WTC11 (cell line): ENCODE measurements around the gene KIF6. TPM values are rescaled to one million over a fixed set of nuclear protein-coding genes. Genes with fewer than 3 reads are reported as not detected.

ENCODE experiments used
- ATAC-seq: fragments of 200-7000 bp; cut with Tn5 transposase; 2 replicates; pipeline ENCODE4 v1.10.0; 2021; ENCODE audit warnings: mild to moderate bottlenecking, moderate library complexity
- CTCF ChIA-PET: fragments of 300-600 bp; sonication (Branson Sonifier 250); formaldehyde crosslinking; loops from one replicate; lab custom pipeline; 2021; ENCODE audit warnings: antibody characterized with exemption; lab: Charles Lee
- POLR2A ChIA-PET: fragments of 350-600 bp; sonication (Branson Sonifier 250); formaldehyde crosslinking; loops from one replicate; lab custom pipeline; 2021; ENCODE audit warnings: antibody characterized with exemption; lab: Charles Lee
- DNase-seq: peaks from one replicate; pipeline ENCODE4 v3.0.0; 2021; ENCODE audit warnings: low spot score
- H3K27ac Mint-ChIP-seq: 2 replicates; pipeline ENCODE4 v1.8.0; 2021; ENCODE audit warnings: mixed read lengths
- H3K27me3 Mint-ChIP-seq: 2 replicates; pipeline ENCODE4 v1.8.0; 2021; ENCODE audit warnings: low read depth, mild to moderate bottlenecking, moderate library complexity, mixed read lengths
- H3K36me3 Mint-ChIP-seq: 2 replicates; pipeline ENCODE4 v1.8.0; 2021; ENCODE audit warnings: mixed read lengths
- H3K4me1 Mint-ChIP-seq: 2 replicates; pipeline ENCODE4 v1.8.0; 2022; ENCODE audit warnings: mixed read lengths
- H3K4me3 Mint-ChIP-seq: 2 replicates; pipeline ENCODE4 v1.8.0; 2021; ENCODE audit warnings: mild to moderate bottlenecking, moderate library complexity, mixed read lengths
- H3K9me3 Mint-ChIP-seq: 2 replicates; pipeline ENCODE4 v1.8.0; 2021; ENCODE audit warnings: mixed read lengths
- ATF1 ChIP-seq: sonication (generic); formaldehyde crosslinking; IDR thresholded peaks from 2 replicates; pipeline ENCODE4 v1.8.1; 2023; ENCODE audit warnings: mild to moderate bottlenecking, moderate library complexity, missing genetic modification reagents
- CREB1 ChIP-seq: sonication (generic); formaldehyde crosslinking; IDR thresholded peaks from 2 replicates; pipeline ENCODE4 v1.8.0; 2023; ENCODE audit warnings: mild to moderate bottlenecking, missing genetic modification reagents
- ESRRA ChIP-seq: sonication (generic); formaldehyde crosslinking; IDR thresholded peaks from 2 replicates; pipeline ENCODE4 v1.8.1; 2022; ENCODE audit warnings: mild to moderate bottlenecking, missing genetic modification reagents, borderline replicate concordance
- FOXP1 ChIP-seq: sonication (generic); formaldehyde crosslinking; IDR thresholded peaks from 2 replicates; pipeline ENCODE4 v1.8.0; 2022; ENCODE audit warnings: missing genetic modification reagents, mild to moderate bottlenecking, moderate library complexity, borderline replicate concordance
- HMGA2 ChIP-seq: fragments of 250-450 bp; sonication (Bioruptor Pico); IDR thresholded peaks from 2 replicates; pipeline ENCODE4 v1.4.0; 2021; ENCODE audit warnings: mild to moderate bottlenecking, moderate library complexity
- JUN ChIP-seq: sonication (generic); formaldehyde crosslinking; IDR thresholded peaks from 2 replicates; pipeline ENCODE4 v1.8.0; 2023; ENCODE audit warnings: mild to moderate bottlenecking, missing genetic modification reagents
- MYBL2 ChIP-seq: sonication (generic); formaldehyde crosslinking; IDR thresholded peaks from 2 replicates; pipeline ENCODE4 v1.8.1; 2023; ENCODE audit warnings: mild to moderate bottlenecking, moderate library complexity, missing genetic modification reagents
- PRRX2 ChIP-seq: fragments of 250-450 bp; sonication (Bioruptor Pico); IDR thresholded peaks from 2 replicates; pipeline ENCODE4 v1.8.0; 2021; ENCODE audit warnings: mild to moderate bottlenecking
- RORB ChIP-seq: fragments of 250-450 bp; sonication (Bioruptor Pico); IDR thresholded peaks from 2 replicates; pipeline ENCODE4 v1.9.0; 2021; ENCODE audit warnings: mild to moderate bottlenecking
- SMAD3 ChIP-seq: sonication (generic); formaldehyde crosslinking; IDR thresholded peaks from 2 replicates; pipeline ENCODE4 v1.8.0; 2022; ENCODE audit warnings: missing genetic modification reagents, mild to moderate bottlenecking, borderline replicate concordance
- SMAD4 ChIP-seq: sonication (generic); formaldehyde crosslinking; IDR thresholded peaks from 2 replicates; pipeline ENCODE4 v1.8.0; 2022; ENCODE audit warnings: mild to moderate bottlenecking, missing genetic modification reagents
- TEAD4 ChIP-seq: sonication (generic); formaldehyde crosslinking; IDR thresholded peaks from 2 replicates; pipeline ENCODE4 v1.8.0; 2022; ENCODE audit warnings: mild to moderate bottlenecking, missing genetic modification reagents
- ZNF138 ChIP-seq: sonication (generic); formaldehyde crosslinking; conservative IDR thresholded peaks from 2 replicates; pipeline ENCODE4 v1.8.1; 2022; ENCODE audit warnings: mild to moderate bottlenecking, moderate library complexity, missing genetic modification reagents
- ZNF423 ChIP-seq: fragments of 250-450 bp; sonication (Bioruptor Pico); IDR thresholded peaks from 2 replicates; pipeline ENCODE4 v2.1.2; 2022; ENCODE audit warnings: mild to moderate bottlenecking, moderate library complexity
- total RNA-seq: library from RNA; stranded (reverse); gene quantifications from 3 replicates; pipeline ENCODE4 v1.2.3, GENCODE V29; 2021
- TF ChIP-seq, protein P1 (sequence below): fragments of 250-450 bp; sonication (Bioruptor Pico); IDR thresholded peaks from 2 replicates; pipeline ENCODE4 v1.9.0; 2021; ENCODE audit warnings: moderate library complexity, mild to moderate bottlenecking, inconsistent platforms, borderline replicate concordance
- TF ChIP-seq, protein P2 (sequence below): fragments of 250-450 bp; sonication (Bioruptor Pico); IDR thresholded peaks from 2 replicates; pipeline ENCODE4 v1.9.0; 2021; ENCODE audit warnings: mild to moderate bottlenecking, borderline replicate concordance
- TF ChIP-seq, protein P3 (sequence below): sonication (generic); formaldehyde crosslinking; IDR thresholded peaks from 2 replicates; pipeline ENCODE4 v1.8.1; 2023; ENCODE audit warnings: mild to moderate bottlenecking, missing genetic modification reagents, moderate library complexity
- TF ChIP-seq, protein P4 (sequence below): fragments of 250-450 bp; sonication (Bioruptor Pico); IDR thresholded peaks from 2 replicates; pipeline ENCODE4 v1.9.0; 2021; ENCODE audit warnings: mild to moderate bottlenecking
- TF ChIP-seq, protein P5 (sequence below): sonication (generic); formaldehyde crosslinking; IDR thresholded peaks from 2 replicates; pipeline ENCODE4 v1.8.1; 2023; ENCODE audit warnings: mild to moderate bottlenecking, moderate library complexity, missing genetic modification reagents

KIF6 gene
- total RNA-seq, 1 experiment from 2014 or later: 0.57 TPM

DNA sequence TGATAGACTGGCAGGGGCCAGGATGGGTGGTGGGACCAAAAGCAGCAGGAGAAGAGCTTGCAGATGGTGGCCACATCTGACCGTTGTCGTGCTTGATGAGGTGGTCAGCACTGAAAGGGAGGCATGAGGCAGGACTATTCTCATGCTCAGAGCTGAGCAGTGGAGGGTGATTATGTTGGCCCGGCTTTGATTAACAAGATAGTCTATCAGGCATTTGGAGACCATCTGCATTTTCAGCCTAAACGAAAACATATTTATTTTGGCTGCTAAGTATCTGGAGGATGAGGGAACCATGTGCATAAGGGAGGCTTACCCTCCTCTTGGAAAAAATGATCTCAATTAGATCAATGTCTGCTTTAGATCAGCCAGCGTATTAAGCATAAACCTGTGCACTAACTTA is 261.1 kb downstream of the KIF6 start:
- POLR2A ChIA-PET: no interaction called here
- H3K27me3 Mint-ChIP-seq: no peaks in the 10 kb centered on the region
- TF ChIP-seq PRRX2 (CRISPR knock-in tag): no peak
- no peak for TF ChIP-seq ATF1
- no peak for TF ChIP-seq HMGA2 (CRISPR knock-in tag)
- no peak for TF ChIP-seq SMAD3
- TF ChIP-seq, all 79 proteins: peak for 0
- Mint-ChIP-seq H3K9me3 (peaks cover 15% of the 10 kb centered on the region), H3K27ac (no peak overlapping the region), H3K4me1 (no peaks in the 10 kb centered on the region), H3K36me3 (no peaks in the 10 kb centered on the region; the same call in 1 of the 2 replicates), H3K4me3 (no peak overlapping the region)
- DNase-seq (no peak), ATAC-seq (no peak)
- CTCF ChIA-PET: no interaction called here

DNA sequence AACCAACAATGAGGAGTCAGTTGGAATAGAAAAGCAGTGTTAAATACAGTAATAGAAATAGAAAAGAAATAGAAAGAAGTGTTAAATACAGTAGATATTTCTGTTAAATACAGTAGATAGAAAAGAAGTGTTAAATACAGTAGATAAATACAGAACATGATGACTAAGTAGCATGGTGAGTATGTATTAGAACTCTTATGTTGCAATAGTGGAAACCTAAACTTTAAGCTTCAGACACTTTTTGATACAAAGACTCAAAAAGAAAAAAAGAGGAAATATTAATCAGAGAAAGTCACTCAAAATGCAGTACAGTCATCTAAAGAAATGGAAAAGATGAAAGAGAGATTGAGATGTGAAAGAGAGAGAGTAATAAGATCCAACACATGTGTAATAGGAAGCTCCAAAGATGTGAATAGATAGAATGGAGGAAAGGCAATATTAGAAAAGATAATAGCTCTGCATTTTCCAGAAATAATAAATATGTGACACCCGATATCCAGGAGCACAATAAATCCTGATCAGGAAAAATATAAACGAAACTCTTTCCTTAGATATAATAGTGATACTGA is 271.2 kb downstream of the KIF6 start:
- Mint-ChIP-seq H3K27ac (no peak overlapping the region; the same call in 1 of the 2 replicates), H3K4me1 (peaks cover 7% of the 10 kb centered on the region; the same call in 1 of the 2 replicates), H3K9me3 (peaks cover 21% of the 10 kb centered on the region), H3K36me3 (peaks cover 15% of the 10 kb centered on the region), H3K27me3 (peaks cover 2% of the 10 kb centered on the region; the same call in 1 of the 2 replicates), H3K4me3 (peak overlapping the region; percentile 62)
- CTCF ChIA-PET: no interaction called here
- POLR2A ChIA-PET: no interaction called here
- no peak for ATAC-seq
- DNase-seq: no peak
- no peak for TF ChIP-seq FOXP1 (CRISPR knock-in tag)
- no peak for TF ChIP-seq ZNF423 (CRISPR knock-in tag)
- TF ChIP-seq JUN: no peak
- no peak for TF ChIP-seq MYBL2 (CRISPR knock-in tag)
- no peak for TF ChIP-seq ESRRA
- no peak for TF ChIP-seq TEAD4 (CRISPR knock-in tag)
- no peak for TF ChIP-seq HMGA2 (CRISPR knock-in tag)
- TF ChIP-seq SMAD4 (CRISPR knock-in tag): no peak
- TF ChIP-seq, protein P1, sequence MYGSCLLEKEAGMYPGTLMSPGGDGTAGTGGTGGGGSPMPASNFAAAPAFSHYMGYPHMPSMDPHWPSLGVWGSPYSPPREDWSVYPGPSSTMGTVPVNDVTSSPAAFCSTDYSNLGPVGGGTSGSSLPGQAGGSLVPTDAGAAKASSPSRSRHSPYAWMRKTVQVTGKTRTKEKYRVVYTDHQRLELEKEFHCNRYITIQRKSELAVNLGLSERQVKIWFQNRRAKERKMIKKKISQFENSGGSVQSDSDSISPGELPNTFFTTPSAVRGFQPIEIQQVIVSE (CRISPR knock-in tag): no peak
- TF ChIP-seq, protein P2, sequence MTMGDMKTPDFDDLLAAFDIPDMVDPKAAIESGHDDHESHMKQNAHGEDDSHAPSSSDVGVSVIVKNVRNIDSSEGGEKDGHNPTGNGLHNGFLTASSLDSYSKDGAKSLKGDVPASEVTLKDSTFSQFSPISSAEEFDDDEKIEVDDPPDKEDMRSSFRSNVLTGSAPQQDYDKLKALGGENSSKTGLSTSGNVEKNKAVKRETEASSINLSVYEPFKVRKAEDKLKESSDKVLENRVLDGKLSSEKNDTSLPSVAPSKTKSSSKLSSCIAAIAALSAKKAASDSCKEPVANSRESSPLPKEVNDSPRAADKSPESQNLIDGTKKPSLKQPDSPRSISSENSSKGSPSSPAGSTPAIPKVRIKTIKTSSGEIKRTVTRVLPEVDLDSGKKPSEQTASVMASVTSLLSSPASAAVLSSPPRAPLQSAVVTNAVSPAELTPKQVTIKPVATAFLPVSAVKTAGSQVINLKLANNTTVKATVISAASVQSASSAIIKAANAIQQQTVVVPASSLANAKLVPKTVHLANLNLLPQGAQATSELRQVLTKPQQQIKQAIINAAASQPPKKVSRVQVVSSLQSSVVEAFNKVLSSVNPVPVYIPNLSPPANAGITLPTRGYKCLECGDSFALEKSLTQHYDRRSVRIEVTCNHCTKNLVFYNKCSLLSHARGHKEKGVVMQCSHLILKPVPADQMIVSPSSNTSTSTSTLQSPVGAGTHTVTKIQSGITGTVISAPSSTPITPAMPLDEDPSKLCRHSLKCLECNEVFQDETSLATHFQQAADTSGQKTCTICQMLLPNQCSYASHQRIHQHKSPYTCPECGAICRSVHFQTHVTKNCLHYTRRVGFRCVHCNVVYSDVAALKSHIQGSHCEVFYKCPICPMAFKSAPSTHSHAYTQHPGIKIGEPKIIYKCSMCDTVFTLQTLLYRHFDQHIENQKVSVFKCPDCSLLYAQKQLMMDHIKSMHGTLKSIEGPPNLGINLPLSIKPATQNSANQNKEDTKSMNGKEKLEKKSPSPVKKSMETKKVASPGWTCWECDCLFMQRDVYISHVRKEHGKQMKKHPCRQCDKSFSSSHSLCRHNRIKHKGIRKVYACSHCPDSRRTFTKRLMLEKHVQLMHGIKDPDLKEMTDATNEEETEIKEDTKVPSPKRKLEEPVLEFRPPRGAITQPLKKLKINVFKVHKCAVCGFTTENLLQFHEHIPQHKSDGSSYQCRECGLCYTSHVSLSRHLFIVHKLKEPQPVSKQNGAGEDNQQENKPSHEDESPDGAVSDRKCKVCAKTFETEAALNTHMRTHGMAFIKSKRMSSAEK: no peak
- TF ChIP-seq, protein P3, sequence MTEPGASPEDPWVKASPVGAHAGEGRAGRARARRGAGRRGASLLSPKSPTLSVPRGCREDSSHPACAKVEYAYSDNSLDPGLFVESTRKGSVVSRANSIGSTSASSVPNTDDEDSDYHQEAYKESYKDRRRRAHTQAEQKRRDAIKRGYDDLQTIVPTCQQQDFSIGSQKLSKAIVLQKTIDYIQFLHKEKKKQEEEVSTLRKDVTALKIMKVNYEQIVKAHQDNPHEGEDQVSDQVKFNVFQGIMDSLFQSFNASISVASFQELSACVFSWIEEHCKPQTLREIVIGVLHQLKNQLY (CRISPR knock-in tag): no peak
- TF ChIP-seq ZNF138 (CRISPR knock-in tag): no peak
- no peak for TF ChIP-seq RORB (CRISPR knock-in tag)

DNA sequence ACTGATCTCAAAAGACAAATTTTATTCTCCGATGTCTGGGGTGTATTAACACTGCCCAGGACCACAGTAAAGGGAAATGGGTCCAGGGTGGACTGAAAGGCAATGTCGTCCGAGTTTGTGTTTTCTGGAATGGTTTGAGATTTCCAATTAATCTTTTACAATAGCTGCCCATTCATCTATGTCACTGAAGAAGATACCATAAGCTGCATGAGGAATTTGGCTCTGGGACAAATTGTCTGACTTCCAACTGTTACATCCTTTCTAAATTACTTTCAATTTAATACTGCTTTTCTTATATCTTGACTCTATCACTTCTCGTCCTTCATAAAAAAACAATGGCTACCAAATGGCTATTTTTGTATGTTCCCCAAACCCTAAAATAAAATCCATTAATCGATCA is 272.0 kb downstream of the KIF6 start:
- DNase-seq: no peak
- Mint-ChIP-seq H3K27ac (no peak overlapping the region), H3K4me1 (peaks cover 7% of the 10 kb centered on the region; the same call in 1 of the 2 replicates), H3K4me3 (no peak overlapping the region), H3K9me3 (peaks cover 21% of the 10 kb centered on the region), H3K27me3 (peaks cover 2% of the 10 kb centered on the region; the same call in 1 of the 2 replicates), H3K36me3 (peaks cover 15% of the 10 kb centered on the region)
- CTCF ChIA-PET: no interaction called here
- ATAC-seq: no peak
- POLR2A ChIA-PET: no interaction called here
- TF ChIP-seq, protein P4, sequence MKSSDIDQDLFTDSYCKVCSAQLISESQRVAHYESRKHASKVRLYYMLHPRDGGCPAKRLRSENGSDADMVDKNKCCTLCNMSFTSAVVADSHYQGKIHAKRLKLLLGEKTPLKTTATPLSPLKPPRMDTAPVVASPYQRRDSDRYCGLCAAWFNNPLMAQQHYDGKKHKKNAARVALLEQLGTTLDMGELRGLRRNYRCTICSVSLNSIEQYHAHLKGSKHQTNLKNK: no peak
- TF ChIP-seq CREB1 (CRISPR knock-in tag): no peak
- TF ChIP-seq, protein P5, sequence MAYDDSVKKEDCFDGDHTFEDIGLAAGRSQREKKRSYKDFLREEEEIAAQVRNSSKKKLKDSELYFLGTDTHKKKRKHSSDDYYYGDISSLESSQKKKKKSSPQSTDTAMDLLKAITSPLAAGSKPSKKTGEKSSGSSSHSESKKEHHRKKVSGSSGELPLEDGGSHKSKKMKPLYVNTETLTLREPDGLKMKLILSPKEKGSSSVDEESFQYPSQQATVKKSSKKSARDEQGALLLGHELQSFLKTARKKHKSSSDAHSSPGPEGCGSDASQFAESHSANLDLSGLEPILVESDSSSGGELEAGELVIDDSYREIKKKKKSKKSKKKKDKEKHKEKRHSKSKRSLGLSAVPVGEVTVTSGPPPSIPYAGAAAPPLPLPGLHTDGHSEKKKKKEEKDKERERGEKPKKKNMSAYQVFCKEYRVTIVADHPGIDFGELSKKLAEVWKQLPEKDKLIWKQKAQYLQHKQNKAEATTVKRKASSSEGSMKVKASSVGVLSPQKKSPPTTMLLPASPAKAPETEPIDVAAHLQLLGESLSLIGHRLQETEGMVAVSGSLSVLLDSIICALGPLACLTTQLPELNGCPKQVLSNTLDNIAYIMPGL (CRISPR knock-in tag): no peak
- TF ChIP-seq, protein P2: no peak
- no peak for TF ChIP-seq ZNF138 (CRISPR knock-in tag)
